HG02852 (cell line): ENCODE measurements around the gene LRRC3.

Source experiments
- ATAC-seq: cut with Tn5 transposase; IDR thresholded peaks from one replicate; pipeline ENCODE4 v1.9.1; 2021; ENCODE audit warnings: mild to moderate bottlenecking, moderate library complexity; ENCODE audit not compliant: unreplicated experiment

LRRC3 gene

GRCh38 chr21:44438531-44439210 is 16.6 kb upstream of the LRRC3 start:
- no peak for ATAC-seq

GRCh38 chr21:44439211-44439600 is 16.1 kb upstream of the LRRC3 start:
- no peak for ATAC-seq

GRCh38 chr21:44440241-44441040 is 14.9 kb upstream of the LRRC3 start:
- no peak for ATAC-seq

GRCh38 chr21:44441041-44441400 is 14.3 kb upstream of the LRRC3 start:
- ATAC-seq: no peak

- no peak for ATAC-seq
Observed at GRCh38 chr21:44441581-44442265, 13.6 kb upstream of the LRRC3 start.

- no peak for ATAC-seq
Observed at GRCh38 chr21:44442266-44443125, 12.8 kb upstream of the LRRC3 start.

GRCh38 chr21:44443291-44443890 is 11.9 kb upstream of the LRRC3 start:
- no peak for ATAC-seq

- ATAC-seq: no peak
Observed at GRCh38 chr21:44443891-44444285, 11.4 kb upstream of the LRRC3 start.

- no peak for ATAC-seq
Observed at GRCh38 chr21:44444286-44444931, 10.9 kb upstream of the LRRC3 start.

GRCh38 chr21:44445145-44445812 is 10.0 kb upstream of the LRRC3 start:
- no peak for ATAC-seq

- no peak for ATAC-seq
Observed at GRCh38 chr21:44448651-44449131, 6.6 kb upstream of the LRRC3 start.

- ATAC-seq: no peak
Observed at GRCh38 chr21:44449473-44450363, 5.6 kb upstream of the LRRC3 start.

GRCh38 chr21:44450402-44450801 is 4.9 kb upstream of the LRRC3 start:
- ATAC-seq: no peak

GRCh38 chr21:44450999-44451398 is 4.3 kb upstream of the LRRC3 start:
- ATAC-seq: no peak

- ATAC-seq: no peak
Observed at GRCh38 chr21:44453120-44453519, 2.2 kb upstream of the LRRC3 start.

- no peak for ATAC-seq
Observed at GRCh38 chr21:44454058-44454457, 1.3 kb upstream of the LRRC3 start.

- no peak for ATAC-seq
Observed at GRCh38 chr21:44455524-44456213, 359 bp downstream of the LRRC3 start.
